HepG2 (cell line): Measurements from ENCODE around the gene CLDN22. TPM values are rescaled to one million over a fixed set of nuclear protein-coding genes. Genes with fewer than 3 reads are reported as not detected.
A peak's percentile ranks its signal among the peaks of the same experiment; 100 is the strongest.

Source experiments
- ATAC-seq: fragments of 200-7000 bp; cut with Tn5 transposase; 3 replicates; pipeline ENCODE4 v1.9.1; 2020; ENCODE audit warnings: mild to moderate bottlenecking, moderate library complexity
- BruUV-seq: library from RNA; stranded (reverse); fragments of 400-500 nt; replicated peaks from 2 replicates; lab custom pipeline; 2021; lab: Mats Ljungman, UMichigan
- CTCF ChIA-PET: fragments of 300-600 bp; formaldehyde crosslinking; extraction: SDS; loops from one replicate; lab custom pipeline; 2021; ENCODE audit warnings: low total read pairs, inconsistent platforms, low intra/inter-chr PET ratio; lab: Yijun Ruan, JAX
- POLR2A ChIA-PET: fragments of 350-600 bp; sonication (Branson Sonifier 250); formaldehyde crosslinking; loops from one replicate; lab custom pipeline; 2020; ENCODE audit warnings: antibody characterized with exemption, inconsistent platforms; lab: Yijun Ruan, JAX
- DNase-seq: peaks from one replicate; pipeline ENCODE4 v3.0.0-alpha.2; 2015; ENCODE audit warnings: low spot score
- FAIRE-seq: peaks from 3 replicates; lab custom pipeline; 2011; peaks lifted over from hg19 to GRCh38; lab: Jason Lieb, UNC
- H2AFZ ChIP-seq: one replicate; pipeline ENCODE4 v1.6.1; 2011; ENCODE audit warnings: low read length, inconsistent platforms
- H3K27ac ChIP-seq: fragments of 300-600 bp; 3 replicates; pipeline ENCODE4 v1.8.0; 2011; ENCODE audit warnings: mixed run types, mild to moderate bottlenecking, mixed read lengths, low read length, inconsistent platforms; ENCODE audit not compliant: insufficient read depth; ENCODE audit errors: extremely low read length
- H3K27me3 ChIP-seq, 2 experiments: fragments of 200-600 bp in 1 of 2; 2 replicates in 1 of 2; 3 replicates in 1 of 2; pipeline versions ENCODE4 v1.6.0 to v1.8.0; 2011; ENCODE audit warnings: low read length in 2 of 2, mild to moderate bottlenecking in 2 of 2, moderate library complexity in 2 of 2, inconsistent platforms in 1 of 2; ENCODE audit not compliant: insufficient read depth in 2 of 2, control insufficient read depth in 1 of 2
- H3K36me3 ChIP-seq, 2 experiments: fragments of 200-600 bp in 1 of 2; replicated peaks in 1 of 2; 2 replicates in 1 of 2; 3 replicates in 1 of 2; pipeline versions ENCODE4 v1.5.1 to v1.8.0; 2011; ENCODE audit warnings: low read length in 2 of 2, inconsistent platforms in 1 of 2; ENCODE audit not compliant: insufficient read depth in 2 of 2, control insufficient read depth in 1 of 2
- H3K4me1 ChIP-seq: 2 replicates; pipeline ENCODE4 v1.5.1; 2012; ENCODE audit warnings: low read length, inconsistent platforms; ENCODE audit not compliant: insufficient read depth
- H3K4me2 ChIP-seq: 2 replicates; pipeline ENCODE4 v1.6.0; 2011; ENCODE audit warnings: low read depth, low read length, inconsistent platforms
- H3K4me3 ChIP-seq, 3 experiments: fragments of 200-600 bp in 1 of 3; sonication (generic), shearing (Covaris generic) in 1 of 3; replicated peaks in 1 of 3; 2 replicates each; pipeline ENCODE4 v1.5.1; 2011 to 2016; ENCODE audit warnings: low read length in 3 of 3, inconsistent platforms in 2 of 3, low read depth in 2 of 3, mild to moderate bottlenecking in 2 of 3, control low read depth in 1 of 3, mixed read lengths in 1 of 3; ENCODE audit not compliant: insufficient read depth in 1 of 3
- H3K79me2 ChIP-seq: one replicate; pipeline ENCODE4 v1.6.1; 2011; ENCODE audit warnings: low read length, inconsistent platforms; ENCODE audit not compliant: insufficient read depth
- H3K9ac ChIP-seq: 2 replicates; pipeline ENCODE4 v1.6.0; 2011; ENCODE audit warnings: mild to moderate bottlenecking, low read depth, low read length, inconsistent platforms; ENCODE audit not compliant: insufficient read depth
- H3K9me3 ChIP-seq: 2 replicates; pipeline ENCODE4 v1.5.1; 2012; ENCODE audit warnings: mild to moderate bottlenecking, low read length
- H4K20me1 ChIP-seq: 2 replicates; pipeline ENCODE4 v1.6.0; 2011; ENCODE audit warnings: inconsistent platforms, mild to moderate bottlenecking, low read length, moderate library complexity; ENCODE audit not compliant: insufficient read depth
- HNF4A ChIP-seq: sonication (generic); formaldehyde crosslinking; IDR thresholded peaks from 2 replicates; pipeline ENCODE4 v1.4.0; 2020; ENCODE audit warnings: missing genetic modification reagents
- IKZF4 ChIP-seq: sonication (generic); formaldehyde crosslinking; IDR thresholded peaks from 2 replicates; pipeline ENCODE4 v1.5.1; 2020; ENCODE audit warnings: borderline replicate concordance, mild to moderate bottlenecking, low read depth, missing genetic modification reagents; ENCODE audit errors: not compliant biosample characterization
- RFXANK ChIP-seq: IDR thresholded peaks from 2 replicates; pipeline ENCODE4 v1.6.1; 2016
- TARDBP ChIP-seq: sonication (generic); formaldehyde crosslinking; IDR thresholded peaks from 2 replicates; pipeline ENCODE4 v1.8.0; 2022; ENCODE audit warnings: mild to moderate bottlenecking, missing genetic modification reagents
- ZNF614 ChIP-seq: IDR thresholded peaks from 2 replicates; pipeline ENCODE4 v1.6.1; 2018; ENCODE audit warnings: missing biosample characterization, missing genetic modification reagents, inconsistent platforms, borderline replicate concordance
- ZSCAN29 ChIP-seq: sonication (generic); formaldehyde crosslinking; conservative IDR thresholded peaks from 2 replicates; pipeline ENCODE4 v1.4.0; 2020; ENCODE audit warnings: mild to moderate bottlenecking, missing genetic modification reagents
- ZSCAN31 ChIP-seq: sonication (generic); formaldehyde crosslinking; IDR thresholded peaks from 2 replicates; pipeline ENCODE4 v1.5.0; 2020; ENCODE audit warnings: low read depth, mild to moderate bottlenecking, missing genetic modification reagents
- WGBS: methylation state at CpG from one replicate; pipeline ENCODE4 v1.1.6; 2017; ENCODE audit warnings: low lambda C conversion rate; 5-methylcytosine and 5-hydroxymethylcytosine counted together
- in situ Hi-C: cut with HindIII; loops from 2 replicates; pipeline ENCODE4 v1.10.0; 2017; ENCODE audit warnings: low pct_unique_long_range_greater_than_20kb; ENCODE audit not compliant: extremely low pct_ligation_motif_present
- intact Hi-C: fragments of 100-400 bp; cut with micrococcal nuclease; formaldehyde crosslinking; loops from one replicate; pipeline ENCODE4 v1.10.0; 2022; ENCODE audit not compliant: unreplicated experiment
- polyA plus RNA-seq, 8 experiments: library from polyadenylated mRNA; depleted of rRNA in 3 of 8; stranded (reverse) in 7 of 8; unstranded in 1 of 8; fragments of >200 nt; fragmentation: Illumina TruSeq in 4 of 8; extraction: Trizol in 4 of 8; gene quantifications; 2 replicates each; pipeline versions ENCODE4 v1.2.1 to v1.2.3, GENCODE V29; 2011 to 2016; ENCODE audit warnings: low read depth in 4 of 8, missing spikeins in 1 of 8, mixed read lengths in 1 of 8; ENCODE audit not compliant: insufficient read depth in 1 of 8
- total RNA-seq, 5 experiments: library from RNA; depleted of rRNA; stranded (reverse); fragments of >200 nt; fragmentation: Illumina TruSeq; extraction: Trizol; gene quantifications; 2 replicates each; pipeline ENCODE4 v1.2.3, GENCODE V29; 2016; ENCODE audit warnings: low read depth in 1 of 5
- TF ChIP-seq, protein P1 (sequence below): sonication (generic); formaldehyde crosslinking; IDR thresholded peaks from 2 replicates; pipeline ENCODE4 v1.4.0; 2020; ENCODE audit warnings: mild to moderate bottlenecking, missing genetic modification reagents

CLDN22 gene
- total and polyA plus RNA-seq, 2 of the 13 experiments (the other 11 are each of a cell fraction or from before 2014, with no cell fraction given) = 0.07 TPM; not detected in 1

DNA sequence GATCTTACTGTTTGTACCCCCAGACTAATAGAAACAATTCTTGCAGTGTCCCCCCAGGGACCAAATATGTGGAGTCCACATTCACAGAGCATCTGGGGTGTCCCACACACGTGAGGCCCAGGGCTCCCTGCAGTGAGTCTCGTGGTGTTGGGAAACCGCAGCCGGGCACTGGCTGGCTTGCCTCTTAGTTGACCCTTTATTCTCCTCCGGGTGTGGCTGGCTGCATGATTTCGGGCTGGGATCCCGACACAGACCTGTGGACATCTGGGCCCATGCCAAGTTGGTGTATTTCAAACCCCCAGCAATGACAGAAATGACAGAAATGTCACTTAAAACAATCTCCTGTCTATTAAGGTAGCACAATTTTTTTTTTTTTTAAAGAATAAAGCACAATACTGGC lies 17.8 kb upstream of the CLDN22 start:
- CTCF ChIA-PET = no interaction called here
- ATAC-seq (peak; percentile 25; the same call in 1 of the 3 replicates), DNase-seq (no peak), FAIRE-seq (no peak)
- H3K4me1 ChIP-seq = peaks cover 9% of the 10 kb centered on the region
- H2AFZ ChIP-seq = no peak overlapping the region
- POLR2A ChIA-PET = no interaction called here
- H3K27me3 ChIP-seq = no peaks in the 10 kb centered on the region; a peak in 1 of 5 replicates
- no peak overlapping the region for H3K27ac ChIP-seq
- WGBS = 8% methylated on average over 3 of the region's 7 CpGs
- in situ Hi-C loops (no loop called here), intact Hi-C loops (no loop called here)
- TF ChIP-seq RFXANK = no peak
- no peak for TF ChIP-seq IKZF4
- TF ChIP-seq ZSCAN31 (CRISPR knock-in tag) = no peak
- TF ChIP-seq TARDBP (CRISPR knock-in tag) = no peak
- TF ChIP-seq ZSCAN29 (CRISPR knock-in tag) = no peak
- TF ChIP-seq, protein P1, sequence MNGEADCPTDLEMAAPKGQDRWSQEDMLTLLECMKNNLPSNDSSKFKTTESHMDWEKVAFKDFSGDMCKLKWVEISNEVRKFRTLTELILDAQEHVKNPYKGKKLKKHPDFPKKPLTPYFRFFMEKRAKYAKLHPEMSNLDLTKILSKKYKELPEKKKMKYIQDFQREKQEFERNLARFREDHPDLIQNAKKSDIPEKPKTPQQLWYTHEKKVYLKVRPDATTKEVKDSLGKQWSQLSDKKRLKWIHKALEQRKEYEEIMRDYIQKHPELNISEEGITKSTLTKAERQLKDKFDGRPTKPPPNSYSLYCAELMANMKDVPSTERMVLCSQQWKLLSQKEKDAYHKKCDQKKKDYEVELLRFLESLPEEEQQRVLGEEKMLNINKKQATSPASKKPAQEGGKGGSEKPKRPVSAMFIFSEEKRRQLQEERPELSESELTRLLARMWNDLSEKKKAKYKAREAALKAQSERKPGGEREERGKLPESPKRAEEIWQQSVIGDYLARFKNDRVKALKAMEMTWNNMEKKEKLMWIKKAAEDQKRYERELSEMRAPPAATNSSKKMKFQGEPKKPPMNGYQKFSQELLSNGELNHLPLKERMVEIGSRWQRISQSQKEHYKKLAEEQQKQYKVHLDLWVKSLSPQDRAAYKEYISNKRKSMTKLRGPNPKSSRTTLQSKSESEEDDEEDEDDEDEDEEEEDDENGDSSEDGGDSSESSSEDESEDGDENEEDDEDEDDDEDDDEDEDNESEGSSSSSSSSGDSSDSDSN = no peak
- TF ChIP-seq ZNF614 (CRISPR knock-in tag) = no peak
- TF ChIP-seq HNF4A (CRISPR knock-in tag) = no peak
- no peak overlapping the region for H3K4me2 ChIP-seq
- H3K4me3 ChIP-seq = no peak overlapping the region
- no peak overlapping the region for H3K9ac ChIP-seq
- no peaks in the 10 kb centered on the region for H4K20me1 ChIP-seq
- H3K9me3 ChIP-seq = no peaks in the 10 kb centered on the region
- BruUV-seq = no TSS peak
- H3K36me3 ChIP-seq = no peaks in the 10 kb centered on the region
- no peaks in the 10 kb centered on the region for H3K79me2 ChIP-seq
